Smooth muscle cell (in vitro differentiated cells): ENCODE results near the gene CCDC102A. TPM values are rescaled to one million over a fixed set of nuclear protein-coding genes. Genes with fewer than 3 reads are reported as not detected.

Source experiments
- DNase-seq: peaks from one replicate; lab custom pipeline; 2025; ENCODE audit not compliant: unreplicated experiment; lab: John Stamatoyannopoulos, UW
- H2AFZ ChIP-seq: fragments of 200-600 bp; sonication (generic); 2 replicates; pipeline ENCODE4 v1.6.0; 2016; ENCODE audit warnings: antibody characterized with exemption, low read depth, mild to moderate bottlenecking
- H3F3A ChIP-seq: fragments of 200-600 bp; sonication (generic); 2 replicates; pipeline ENCODE4 v1.6.0; 2017; ENCODE audit warnings: antibody characterized with exemption, low read depth
- H3K27ac ChIP-seq: fragments of 200-600 bp; sonication (generic); 2 replicates; pipeline ENCODE4 v1.5.1; 2016; ENCODE audit warnings: low read depth, mild to moderate bottlenecking
- H3K27me3 ChIP-seq: fragments of 200-600 bp; sonication (generic); 2 replicates; pipeline ENCODE4 v1.6.1; 2016; ENCODE audit warnings: low read depth, mild to moderate bottlenecking
- H3K36me3 ChIP-seq: fragments of 200-600 bp; sonication (generic); 2 replicates; pipeline ENCODE4 v1.5.1; 2016; ENCODE audit warnings: low read depth
- H3K4me1 ChIP-seq: fragments of 200-600 bp; sonication (generic); 2 replicates; pipeline ENCODE4 v1.5.1; 2016; ENCODE audit warnings: low read depth
- H3K4me2 ChIP-seq: fragments of 200-600 bp; sonication (generic); 2 replicates; pipeline ENCODE4 v1.6.0; 2016; ENCODE audit warnings: mild to moderate bottlenecking
- H3K4me3 ChIP-seq: fragments of 200-600 bp; sonication (generic); 2 replicates; pipeline ENCODE4 v1.5.1; 2016; ENCODE audit warnings: mild to moderate bottlenecking
- H3K79me2 ChIP-seq: fragments of 200-600 bp; sonication (generic); 2 replicates; pipeline ENCODE4 v1.6.0; 2016; ENCODE audit warnings: low read depth, mild to moderate bottlenecking
- H3K9ac ChIP-seq: fragments of 200-600 bp; sonication (generic); 2 replicates; pipeline ENCODE4 v1.6.0; 2016; ENCODE audit warnings: low read depth
- H3K9me3 ChIP-seq: fragments of 200-600 bp; sonication (generic); replicated peaks from 2 replicates; pipeline ENCODE4 v1.5.1; 2016; ENCODE audit warnings: low read depth
- H4K20me1 ChIP-seq: fragments of 200-600 bp; sonication (generic); 2 replicates; pipeline ENCODE4 v1.6.0; 2016; ENCODE audit warnings: low read depth
- WGBS: methylation state at CpG from one replicate; pipeline ENCODE4 v1.1.7; 2016; ENCODE audit warnings: low lambda C conversion rate; 5-methylcytosine and 5-hydroxymethylcytosine counted together
- polyA plus RNA-seq: library from polyadenylated mRNA; unstranded; fragments of >200 nt; fragmentation: Nextera tagmentation; extraction: Ambion mirVana; gene quantifications from 2 replicates; pipeline ENCODE4 v1.2.1, GENCODE V29; 2016
- total RNA-seq: library from RNA; depleted of rRNA; stranded (reverse); fragments of >200 nt; gene quantifications from 2 replicates; pipeline ENCODE4 v1.2.3, GENCODE V29; 2014
- TF ChIP-seq, protein P1 (sequence below): fragments of 200-600 bp; sonication (generic); IDR thresholded peaks from 2 replicates; pipeline ENCODE4 v1.5.1; 2017; ENCODE audit warnings: borderline replicate concordance, mild to moderate bottlenecking, antibody characterized with exemption; ENCODE audit not compliant: insufficient read depth, poor library complexity, severe bottlenecking

Gene CCDC102A
- total and polyA plus RNA-seq, 2 experiments from 2014 or later = 10.8 to 25.3 TPM

DNA sequence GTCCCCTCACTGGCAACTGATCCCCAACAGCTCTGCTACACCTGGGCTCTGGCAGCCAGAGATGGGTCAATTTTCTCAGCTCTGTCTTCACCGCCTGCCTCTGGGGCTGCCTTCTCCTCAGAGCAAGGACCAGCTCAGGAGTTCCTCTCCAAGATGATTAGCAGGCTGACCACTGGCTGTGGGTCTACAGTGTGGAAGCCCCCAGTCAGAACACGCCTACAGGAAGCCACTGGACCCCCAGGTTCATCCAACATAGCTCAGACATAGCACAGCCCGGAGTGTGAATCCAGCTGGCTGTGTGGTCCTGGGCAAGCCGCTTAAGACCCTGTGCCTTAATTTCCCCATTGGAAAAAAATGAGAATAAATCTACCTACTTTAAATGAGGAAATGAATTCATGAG is 55.0 kb downstream of the CCDC102A start:
- Histone ChIP-seq H3K4me1 (peaks cover 30% of the 10 kb centered on the region), H3K79me2 (peaks cover 87% of the 10 kb centered on the region), H3K36me3 (no peaks in the 10 kb centered on the region), H3K27me3 (no peaks in the 10 kb centered on the region), H3K4me2 (no peak overlapping the region), H3K27ac (no peak overlapping the region), H2AFZ (no peak overlapping the region), H3K9me3 (no peaks in the 10 kb centered on the region), H3K9ac (no peak overlapping the region), H3F3A (peaks cover 10% of the 10 kb centered on the region), H3K4me3 (no peak overlapping the region), H4K20me1 (peaks cover 67% of the 10 kb centered on the region)
- no peak for DNase-seq
- 94% methylated on average over 4 of the region's 4 CpGs for WGBS
- TF ChIP-seq, protein P1, sequence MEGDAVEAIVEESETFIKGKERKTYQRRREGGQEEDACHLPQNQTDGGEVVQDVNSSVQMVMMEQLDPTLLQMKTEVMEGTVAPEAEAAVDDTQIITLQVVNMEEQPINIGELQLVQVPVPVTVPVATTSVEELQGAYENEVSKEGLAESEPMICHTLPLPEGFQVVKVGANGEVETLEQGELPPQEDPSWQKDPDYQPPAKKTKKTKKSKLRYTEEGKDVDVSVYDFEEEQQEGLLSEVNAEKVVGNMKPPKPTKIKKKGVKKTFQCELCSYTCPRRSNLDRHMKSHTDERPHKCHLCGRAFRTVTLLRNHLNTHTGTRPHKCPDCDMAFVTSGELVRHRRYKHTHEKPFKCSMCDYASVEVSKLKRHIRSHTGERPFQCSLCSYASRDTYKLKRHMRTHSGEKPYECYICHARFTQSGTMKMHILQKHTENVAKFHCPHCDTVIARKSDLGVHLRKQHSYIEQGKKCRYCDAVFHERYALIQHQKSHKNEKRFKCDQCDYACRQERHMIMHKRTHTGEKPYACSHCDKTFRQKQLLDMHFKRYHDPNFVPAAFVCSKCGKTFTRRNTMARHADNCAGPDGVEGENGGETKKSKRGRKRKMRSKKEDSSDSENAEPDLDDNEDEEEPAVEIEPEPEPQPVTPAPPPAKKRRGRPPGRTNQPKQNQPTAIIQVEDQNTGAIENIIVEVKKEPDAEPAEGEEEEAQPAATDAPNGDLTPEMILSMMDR = no peak

DNA sequence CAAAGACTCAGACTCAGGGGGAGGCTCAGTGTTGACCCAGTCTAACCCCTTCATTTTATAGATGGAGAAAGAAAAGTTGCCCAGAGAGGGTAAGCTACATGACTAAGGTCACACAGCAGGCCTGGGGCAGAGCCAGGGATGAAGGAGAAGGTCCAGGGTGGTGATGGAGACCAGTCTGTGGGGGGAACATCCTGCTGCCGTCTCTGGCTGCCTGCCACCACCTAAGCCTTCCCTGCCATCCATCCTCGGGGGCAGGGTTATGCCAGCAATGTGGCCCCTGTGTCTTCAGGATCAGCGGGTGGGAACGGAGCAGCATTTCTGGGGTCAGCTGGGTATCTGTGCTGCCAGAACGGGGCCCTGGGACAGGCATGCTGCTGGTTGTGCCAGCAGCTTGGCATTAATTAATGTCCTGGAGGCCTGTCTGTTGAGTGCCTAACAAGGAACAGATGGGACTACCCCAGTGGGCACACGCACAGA is 55.6 kb downstream of the CCDC102A start:
- no peak overlapping the region for H2AFZ ChIP-seq
- TF ChIP-seq, protein P1 = no peak

GRCh38 chr16:57479976-57480753 is 56.2 kb downstream of the CCDC102A start:
- Histone ChIP-seq H3K36me3 (no peaks in the 10 kb centered on the region), H3K4me3 (peak overlapping the region; percentile 43), H3K9me3 (no peaks in the 10 kb centered on the region), H3K79me2 (peaks cover 77% of the 10 kb centered on the region), H3K4me1 (peaks cover 30% of the 10 kb centered on the region), H4K20me1 (peaks cover 75% of the 10 kb centered on the region), H3K9ac (no peak overlapping the region), H3K27me3 (no peaks in the 10 kb centered on the region), H3K27ac (no peak overlapping the region), H2AFZ (no peak overlapping the region), H3F3A (peaks cover 14% of the 10 kb centered on the region), H3K4me2 (peak overlapping the region; percentile 83)
- no peak for DNase-seq
- 14% methylated on average over 15 of the region's 15 CpGs for WGBS
- TF ChIP-seq, protein P1 = no peak

More for the DNA sequence above, 55.6 kb downstream of the CCDC102A start:
- WGBS = 65% methylated on average over 6 of the region's 6 CpGs
- Histone ChIP-seq H3K79me2 (peaks cover 83% of the 10 kb centered on the region), H3K4me1 (peaks cover 30% of the 10 kb centered on the region), H3K27ac (no peak overlapping the region), H3K4me3 (no peak overlapping the region), H4K20me1 (peaks cover 73% of the 10 kb centered on the region), H3K9me3 (no peaks in the 10 kb centered on the region), H3K9ac (no peak overlapping the region), H3K4me2 (no peak overlapping the region), H3F3A (peaks cover 14% of the 10 kb centered on the region), H3K36me3 (no peaks in the 10 kb centered on the region), H3K27me3 (no peaks in the 10 kb centered on the region)
- DNase-seq = no peak
